Myocyte (in vitro differentiated cells): ENCODE data around the gene BACH2. TPM values are rescaled to one million over a fixed set of nuclear protein-coding genes. Genes with fewer than 3 reads are reported as not detected.

Source experiments
- DNase-seq: peaks from one replicate; pipeline ENCODE4 v3.0.0-alpha.2; 2012; ENCODE audit warnings: low read depth
- total RNA-seq: library from RNA; depleted of rRNA; stranded (reverse); fragments of >200 nt; gene quantifications from 2 replicates; pipeline ENCODE4 v1.2.3, GENCODE V29; 2014

The BACH2 gene
- total RNA-seq, 1 donor from 2014 or later: 0.13 TPM

- DNase-seq: no peak
Observed at GRCh38 chr6:90100059-90100665, 196.5 kb downstream of the BACH2 start.

GRCh38 chr6:90098627-90099026 is 198.0 kb downstream of the BACH2 start:
- DNase-seq: no peak

- DNase-seq: peak; percentile 74
Observed at GRCh38 chr6:90098001-90098531, 198.6 kb downstream of the BACH2 start.

- no peak for DNase-seq
Observed at GRCh38 chr6:90097356-90097755, 199.3 kb downstream of the BACH2 start.

DNA sequence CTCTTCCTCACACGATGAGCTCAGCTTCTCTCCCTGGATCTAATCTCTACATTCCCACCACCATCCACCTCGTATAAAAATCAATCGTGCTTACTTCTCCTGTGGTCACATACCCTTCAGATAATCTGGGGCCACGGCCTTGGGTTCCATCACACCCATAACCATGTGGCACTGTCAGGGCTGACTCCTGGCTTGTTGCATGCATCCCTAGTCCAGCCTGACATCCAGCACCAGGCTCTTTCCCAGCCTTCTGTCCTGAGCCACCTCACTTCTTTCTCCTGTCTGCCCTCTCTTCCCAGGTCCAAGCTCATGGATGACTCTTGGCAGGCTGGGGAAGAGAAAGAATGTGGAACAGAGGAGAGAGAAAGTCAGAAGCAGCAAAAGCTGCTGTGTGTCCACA is 199.8 kb downstream of the BACH2 start:
- no peak for DNase-seq

GRCh38 chr6:90095788-90096187 is 200.9 kb downstream of the BACH2 start:
- DNase-seq: no peak

DNA sequence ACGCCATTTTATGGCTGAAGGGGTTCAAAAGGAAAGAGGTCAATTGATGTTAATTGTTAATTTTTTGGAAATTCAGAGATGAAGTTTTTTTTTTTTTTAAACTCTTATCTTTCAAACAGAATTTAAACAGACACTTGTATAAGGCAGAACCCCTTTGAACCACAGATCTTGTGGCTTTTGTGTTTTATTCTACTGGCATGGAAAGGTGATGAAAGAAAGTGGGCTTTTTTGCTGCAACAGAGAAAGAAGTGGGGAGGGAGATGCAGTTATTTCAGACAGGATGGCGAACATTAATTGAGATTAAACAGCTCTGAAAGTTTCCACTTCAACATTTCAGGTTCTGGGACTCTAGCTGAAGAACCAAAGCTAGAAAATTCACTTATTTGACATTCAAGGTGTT is 201.5 kb downstream of the BACH2 start:
- DNase-seq: no peak

- no peak for DNase-seq
Observed at GRCh38 chr6:90093558-90094073, 203.0 kb downstream of the BACH2 start.

DNA sequence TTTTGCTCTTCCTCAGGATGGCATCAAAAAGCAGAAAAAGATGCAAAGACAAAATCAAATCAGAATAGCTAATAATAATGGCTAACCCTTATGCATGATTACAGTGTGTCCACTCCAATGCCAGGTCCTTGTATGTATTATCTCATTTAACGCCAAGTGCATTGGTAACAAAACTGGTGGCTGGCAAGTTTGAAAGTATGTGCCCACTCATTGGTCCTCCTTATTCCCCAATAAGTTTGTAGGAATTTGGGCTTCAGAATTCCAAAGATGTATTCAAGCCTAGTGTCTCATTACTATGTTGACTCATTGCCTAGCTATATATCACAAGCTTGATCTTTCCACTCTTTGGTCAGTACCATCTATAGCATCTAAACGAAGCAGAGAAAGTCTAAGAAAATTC is 205.8 kb downstream of the BACH2 start:
- DNase-seq: no peak

- DNase-seq: peak; percentile 22
Observed at GRCh38 chr6:90088009-90088408, 208.6 kb downstream of the BACH2 start.

DNA sequence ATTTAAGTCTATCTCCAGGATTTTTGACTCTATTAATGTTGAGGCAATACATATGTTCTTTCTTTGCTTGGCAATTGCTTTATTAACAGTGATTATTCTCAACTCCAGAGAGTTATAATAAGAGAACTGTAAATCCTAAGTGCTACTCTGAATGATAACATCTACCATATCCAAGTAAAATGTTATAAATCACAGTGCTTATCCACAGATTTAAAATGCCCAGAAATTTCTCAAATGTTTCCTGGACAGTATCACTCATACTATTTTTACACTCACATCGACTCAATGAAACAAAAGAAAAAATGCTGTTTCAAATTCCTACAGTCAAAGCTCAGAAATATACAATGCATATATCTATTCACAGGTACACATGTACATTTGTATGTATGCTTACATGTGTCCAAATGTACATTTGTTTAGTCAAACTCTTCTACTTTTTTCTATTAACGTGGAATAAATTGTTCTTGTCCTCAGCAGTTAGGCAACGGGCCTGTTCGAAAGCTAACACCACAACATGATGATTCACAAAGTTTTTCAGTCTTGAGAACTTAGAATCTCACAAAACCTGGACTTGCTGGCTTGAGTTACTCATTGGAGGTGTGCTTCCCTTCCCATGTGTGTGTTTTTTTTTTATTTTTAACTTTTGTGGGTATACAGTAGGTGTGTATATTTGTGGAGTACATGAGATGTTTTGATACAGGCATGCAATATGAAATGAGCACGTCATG is 209.4 kb downstream of the BACH2 start:
- peak; percentile 24 for DNase-seq

- no peak for DNase-seq
Observed at GRCh38 chr6:90086517-90086916, 210.1 kb downstream of the BACH2 start.

DNA sequence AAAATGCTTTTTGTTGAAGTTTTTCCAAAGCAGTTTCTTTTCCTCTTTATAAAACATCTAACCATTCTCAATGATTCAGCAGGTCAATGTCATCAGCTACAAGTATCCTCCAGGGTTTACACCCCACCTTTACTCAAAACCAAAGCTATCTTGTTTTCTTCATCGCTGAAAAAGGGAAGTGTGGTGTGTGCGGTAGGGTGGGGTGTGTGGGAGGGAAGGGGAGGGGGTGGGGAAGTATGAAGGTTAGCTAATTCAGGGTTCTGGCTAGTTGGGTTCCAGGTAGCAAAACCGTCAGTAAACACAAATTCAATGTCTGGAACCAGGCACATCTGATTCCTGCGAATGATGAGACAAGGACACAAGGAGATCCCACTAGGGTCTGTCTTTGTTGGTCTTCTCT is 212.8 kb downstream of the BACH2 start:
- DNase-seq: no peak

GRCh38 chr6:90082847-90083246 is 213.8 kb downstream of the BACH2 start:
- no peak for DNase-seq

DNA sequence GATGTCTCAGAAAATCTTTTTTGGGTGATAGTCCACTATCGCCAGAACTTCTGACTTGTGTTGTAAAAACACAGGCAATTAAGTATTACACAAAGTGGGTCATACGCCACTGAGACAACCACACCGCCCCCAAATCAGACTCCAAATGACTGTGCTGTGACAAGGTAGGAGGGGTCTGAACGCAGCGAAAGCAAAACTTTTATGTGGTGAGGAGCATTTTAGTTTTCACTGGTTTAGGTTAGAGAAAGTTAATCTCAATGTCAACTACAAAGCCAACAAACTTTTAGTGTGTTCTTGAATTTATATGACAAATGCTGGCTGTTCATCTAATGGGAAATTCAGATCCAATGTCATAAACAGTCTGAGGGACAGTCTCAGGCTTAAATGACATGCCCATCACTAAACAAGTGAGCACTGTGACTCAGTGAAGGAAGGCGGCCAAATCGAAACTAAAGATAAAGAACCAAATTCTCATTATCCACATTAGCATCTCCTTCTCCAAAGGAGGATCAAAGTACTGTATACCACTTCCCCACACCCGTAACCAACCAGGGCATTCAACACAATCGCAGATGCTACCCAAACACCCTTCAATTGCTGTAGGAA is 215.7 kb downstream of the BACH2 start:
- no peak for DNase-seq

- DNase-seq: no peak
Observed at GRCh38 chr6:90079560-90080490, 216.8 kb downstream of the BACH2 start.

DNA sequence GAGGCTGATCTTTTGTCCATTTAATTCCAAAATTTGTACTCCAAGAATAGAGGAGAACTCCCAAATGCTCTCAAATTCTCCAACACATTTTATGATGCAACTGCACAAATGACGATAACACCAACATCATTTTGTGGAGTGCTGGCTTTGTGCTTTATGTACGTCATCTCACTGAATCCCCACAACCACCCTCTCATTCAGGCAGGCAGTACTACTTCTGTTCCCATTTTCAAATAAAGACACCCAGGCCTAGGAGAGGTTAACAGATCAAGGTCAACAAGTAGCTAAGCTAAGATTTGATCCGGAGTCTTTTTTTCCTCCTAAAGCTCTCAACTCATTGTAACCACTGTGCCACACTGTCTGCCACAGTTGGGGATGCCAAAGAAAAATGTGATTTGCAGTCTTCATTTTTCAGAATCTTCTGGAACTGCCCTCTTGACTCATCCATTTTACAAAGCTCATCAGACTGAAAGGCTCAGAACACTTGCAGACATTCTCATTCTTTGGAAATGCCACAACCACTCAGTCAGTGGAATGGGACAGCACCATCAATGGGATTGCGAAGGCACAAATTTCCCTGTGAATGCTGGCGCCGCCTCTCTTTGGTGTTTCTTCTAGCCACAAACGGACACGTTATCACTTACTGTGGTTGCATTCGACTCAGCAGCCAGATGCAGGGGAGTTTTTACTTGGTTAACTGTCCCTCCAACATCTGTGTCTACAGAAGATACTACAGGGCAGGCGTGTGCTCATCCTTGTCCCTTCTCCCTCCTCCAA is 217.9 kb downstream of the BACH2 start:
- DNase-seq: no peak

- DNase-seq: no peak
Observed at GRCh38 chr6:90076511-90077415, 219.9 kb downstream of the BACH2 start.

DNA sequence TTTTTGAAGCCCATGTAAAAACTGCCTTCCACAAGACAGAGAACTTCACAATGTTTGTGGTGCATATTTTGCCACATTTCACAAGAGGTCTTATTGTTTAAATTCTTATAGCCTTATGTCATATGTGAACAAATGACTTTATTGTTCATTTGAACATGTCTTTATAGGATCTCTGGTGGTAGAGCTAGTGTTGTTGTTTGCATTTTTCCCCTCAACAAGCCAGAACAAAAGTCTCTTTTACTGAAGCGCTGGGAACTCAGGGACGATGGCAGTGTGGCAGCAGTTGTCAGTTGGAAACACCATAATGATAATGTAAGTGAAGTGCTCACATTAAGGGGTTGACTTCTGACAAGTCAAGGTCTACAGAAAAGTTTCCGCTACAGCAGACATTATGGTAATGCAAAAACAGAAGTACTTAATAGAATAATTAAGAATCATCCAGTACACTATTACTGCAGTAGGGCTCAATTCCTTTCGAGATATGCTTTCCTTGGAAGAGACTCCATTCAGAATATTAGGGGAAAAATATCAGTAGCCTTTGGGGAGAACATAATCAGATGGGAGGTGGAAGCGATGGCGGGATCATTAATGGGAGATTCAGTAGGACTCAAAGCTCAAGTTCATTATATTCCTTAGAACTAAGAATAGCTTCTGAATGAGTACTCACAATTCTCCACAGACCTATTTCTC is 222.3 kb downstream of the BACH2 start:
- DNase-seq: no peak
